ENCODE measurements around the gene FRY. TPM values are rescaled to one million over a fixed set of nuclear protein-coding genes. Genes with fewer than 3 reads are reported as not detected.

Gene FRY
- total RNA-seq, 1 experiment from 2014 or later = 1.3 TPM

DNA sequence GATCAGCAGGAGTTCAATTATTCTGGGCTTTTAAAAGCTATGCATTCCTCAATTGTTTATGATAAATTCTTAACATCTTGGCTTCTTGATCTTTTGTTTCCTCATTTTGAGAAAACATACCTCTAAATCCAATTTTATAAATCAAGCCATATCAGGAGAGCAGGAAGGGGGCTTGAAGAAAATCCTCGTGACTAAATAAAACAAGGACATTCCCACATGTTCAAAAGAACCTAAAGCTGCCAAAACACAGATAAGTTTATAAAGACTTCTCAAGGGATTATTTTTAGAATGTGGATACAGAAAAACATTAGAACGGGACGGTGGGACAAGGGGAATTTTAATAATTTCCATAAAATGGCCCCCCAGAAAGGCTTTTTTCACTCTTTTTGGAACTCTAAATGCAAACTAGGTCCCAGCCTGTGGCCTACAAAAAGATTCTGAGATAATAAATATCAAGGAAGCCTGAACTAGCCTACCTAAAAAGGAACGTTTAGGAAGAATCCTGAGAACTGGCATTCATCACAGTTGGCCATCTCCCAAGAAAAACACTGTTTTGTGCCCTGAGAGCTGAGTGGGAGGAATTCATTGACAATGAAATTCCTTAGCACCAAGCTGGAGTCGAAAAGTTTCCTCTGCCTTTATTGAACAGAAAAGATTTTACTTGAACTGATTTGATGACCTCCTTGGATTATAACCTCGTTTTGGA lies 253.5 kb downstream of the FRY start:
- ATAC-seq (peak; percentile 33; the same call in 1 of the 2 replicates), DNase-seq (peak; percentile 82)
- Histone ChIP-seq H3K4me2 (ENCODE audit: low read length) (peak overlapping the region; percentile 64), H3K36me3 (ENCODE audit: low read depth, low read length) (no peaks in the 10 kb centered on the region), H3K9me2 (replicated peaks; ENCODE audit: low read length) (no peaks in the 10 kb centered on the region), H3K79me2 (ENCODE audit: low read length) (no peaks in the 10 kb centered on the region), H3K27me3 (ENCODE audit: low read length) (no peaks in the 10 kb centered on the region), H2AFZ (ENCODE audit: low read length) (peak overlapping the region; percentile 69; the same call in 1 of the 2 replicates), H3F3A (ENCODE audit: low read length, unreplicated experiment) (no peaks in the 10 kb centered on the region), H3K9ac (ENCODE audit: low read length) (no peak overlapping the region), H3K4me3 (ENCODE audit: low read length) (peak overlapping the region; percentile 16; the same call in 1 of the 2 replicates), H4K20me1 (ENCODE audit: low read length) (no peaks in the 10 kb centered on the region), H3K27ac (ENCODE audit: low read length) (no peak overlapping the region), H3K4me1 (ENCODE audit: insufficient read depth, low read length) (peaks cover 12% of the 10 kb centered on the region; the same call in 1 of the 2 replicates), H3K9me3 (ENCODE audit: low read length) (no peaks in the 10 kb centered on the region)
- ChIA-PET POLR2A (ENCODE audit: unreplicated experiment) (no interaction called here), CTCF (no interaction called here)
- intact Hi-C loops (cut with micrococcal nuclease) = no loop called here
- TF ChIP-seq, protein P1, sequence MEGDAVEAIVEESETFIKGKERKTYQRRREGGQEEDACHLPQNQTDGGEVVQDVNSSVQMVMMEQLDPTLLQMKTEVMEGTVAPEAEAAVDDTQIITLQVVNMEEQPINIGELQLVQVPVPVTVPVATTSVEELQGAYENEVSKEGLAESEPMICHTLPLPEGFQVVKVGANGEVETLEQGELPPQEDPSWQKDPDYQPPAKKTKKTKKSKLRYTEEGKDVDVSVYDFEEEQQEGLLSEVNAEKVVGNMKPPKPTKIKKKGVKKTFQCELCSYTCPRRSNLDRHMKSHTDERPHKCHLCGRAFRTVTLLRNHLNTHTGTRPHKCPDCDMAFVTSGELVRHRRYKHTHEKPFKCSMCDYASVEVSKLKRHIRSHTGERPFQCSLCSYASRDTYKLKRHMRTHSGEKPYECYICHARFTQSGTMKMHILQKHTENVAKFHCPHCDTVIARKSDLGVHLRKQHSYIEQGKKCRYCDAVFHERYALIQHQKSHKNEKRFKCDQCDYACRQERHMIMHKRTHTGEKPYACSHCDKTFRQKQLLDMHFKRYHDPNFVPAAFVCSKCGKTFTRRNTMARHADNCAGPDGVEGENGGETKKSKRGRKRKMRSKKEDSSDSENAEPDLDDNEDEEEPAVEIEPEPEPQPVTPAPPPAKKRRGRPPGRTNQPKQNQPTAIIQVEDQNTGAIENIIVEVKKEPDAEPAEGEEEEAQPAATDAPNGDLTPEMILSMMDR (conservative IDR thresholded peaks at IDR 0.05; ENCODE audit: low read depth, low read length) = no peak
- TF ChIP-seq EZH2phosphoT487 (IDR thresholded peaks at IDR 0.05; ENCODE audit: borderline replicate concordance, low read length) (no peak), EZH2 (IDR thresholded peaks at IDR 0.05; ENCODE audit: low read length, unreplicated experiment) (no peak)
- BruUV-seq (replicated peaks) = no TSS peak

DNA sequence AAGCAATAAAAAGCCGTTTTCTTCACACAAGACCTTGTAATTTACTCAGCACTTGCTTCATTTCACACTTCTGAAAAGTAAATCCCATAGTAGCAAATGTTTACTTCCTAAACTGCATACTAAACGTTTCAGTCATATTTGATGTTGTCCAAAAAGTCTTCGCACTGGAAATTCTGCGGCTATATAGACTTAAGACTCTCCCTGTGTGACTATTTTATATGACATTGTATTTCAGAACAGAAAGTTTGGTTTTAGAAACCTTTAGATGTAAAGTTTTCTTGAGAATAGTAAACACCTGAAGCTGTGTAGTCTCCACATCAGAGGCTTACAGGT lies 254.0 kb downstream of the FRY start:
- Histone ChIP-seq H3K36me3 (ENCODE audit: low read depth, low read length) (no peaks in the 10 kb centered on the region), H3K9me2 (replicated peaks; ENCODE audit: low read length) (no peaks in the 10 kb centered on the region), H3K79me2 (ENCODE audit: low read length) (no peaks in the 10 kb centered on the region), H4K20me1 (ENCODE audit: low read length) (no peaks in the 10 kb centered on the region), H3K9ac (ENCODE audit: low read length) (no peak overlapping the region), H3K4me3 (ENCODE audit: low read length) (peak overlapping the region; percentile 16; the same call in 1 of the 2 replicates), H3F3A (ENCODE audit: low read length, unreplicated experiment) (no peaks in the 10 kb centered on the region), H2AFZ (ENCODE audit: low read length) (peak overlapping the region; percentile 69; the same call in 1 of the 2 replicates), H3K4me2 (ENCODE audit: low read length) (peak overlapping the region; percentile 64), H3K4me1 (ENCODE audit: insufficient read depth, low read length) (peaks cover 12% of the 10 kb centered on the region; the same call in 1 of the 2 replicates), H3K9me3 (ENCODE audit: low read length) (no peaks in the 10 kb centered on the region), H3K27me3 (ENCODE audit: low read length) (no peaks in the 10 kb centered on the region), H3K27ac (ENCODE audit: low read length) (no peak overlapping the region)
- BruUV-seq (replicated peaks) = no TSS peak
- CTCF ChIA-PET = no interaction called here
- intact Hi-C loops (cut with micrococcal nuclease) = no loop called here
- POLR2A ChIA-PET (ENCODE audit: unreplicated experiment) = no interaction called here
- TF ChIP-seq EZH2 (IDR thresholded peaks at IDR 0.05; ENCODE audit: low read length, unreplicated experiment) = no peak
- TF ChIP-seq, protein P1 (conservative IDR thresholded peaks at IDR 0.05; ENCODE audit: low read depth, low read length) = no peak
- TF ChIP-seq EZH2phosphoT487 (IDR thresholded peaks at IDR 0.05; ENCODE audit: borderline replicate concordance, low read length) = no peak
- ATAC-seq (no peak), DNase-seq (peak; percentile 9)

DNA sequence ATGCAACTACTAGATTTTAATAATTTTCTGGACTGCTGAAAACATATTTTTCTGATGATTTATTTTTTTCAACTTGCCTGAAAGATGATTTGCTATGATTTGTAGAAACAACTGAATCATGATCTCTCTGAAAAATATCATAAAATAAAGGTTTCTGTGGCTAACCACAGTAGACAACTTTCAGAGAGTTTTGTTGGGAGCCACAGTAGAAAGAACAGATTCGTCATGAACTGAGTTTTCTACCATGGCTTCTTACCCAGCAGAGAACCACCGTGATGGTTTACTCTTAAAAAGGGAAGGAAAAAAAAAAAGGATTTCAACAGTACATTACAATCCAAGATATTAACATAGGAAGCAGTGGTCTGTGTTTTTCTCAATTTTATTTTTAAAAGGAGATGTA lies 265.6 kb downstream of the FRY start:
- H2AFZ ChIP-seq (ENCODE audit: low read length) = no peak overlapping the region
- H3K4me1 ChIP-seq (ENCODE audit: insufficient read depth, low read length) = no peaks in the 10 kb centered on the region
- H3K4me2 ChIP-seq (ENCODE audit: low read length) = no peak overlapping the region
- H3K9me3 ChIP-seq (ENCODE audit: low read length) = no peaks in the 10 kb centered on the region
- TF ChIP-seq EZH2phosphoT487 (IDR thresholded peaks at IDR 0.05; ENCODE audit: borderline replicate concordance, low read length) (no peak), EZH2 (IDR thresholded peaks at IDR 0.05; ENCODE audit: low read length, unreplicated experiment) (no peak)
- TF ChIP-seq, protein P1 (conservative IDR thresholded peaks at IDR 0.05; ENCODE audit: low read depth, low read length) = no peak
- H3K4me3 ChIP-seq (ENCODE audit: low read length) = no peak overlapping the region
- ATAC-seq (no peak), DNase-seq (no peak)
- no peaks in the 10 kb centered on the region for H3K36me3 ChIP-seq (ENCODE audit: low read depth, low read length)
- peaks cover 50% of the 10 kb centered on the region for H3K27me3 ChIP-seq (ENCODE audit: low read length)
- ChIA-PET POLR2A (ENCODE audit: unreplicated experiment) (no interaction called here), CTCF (no interaction called here)
- H3K27ac ChIP-seq (ENCODE audit: low read length) = no peak overlapping the region
- no peaks in the 10 kb centered on the region for H3F3A ChIP-seq (ENCODE audit: low read length, unreplicated experiment)
- no peaks in the 10 kb centered on the region for H4K20me1 ChIP-seq (ENCODE audit: low read length)
- no peaks in the 10 kb centered on the region for H3K9me2 ChIP-seq (replicated peaks; ENCODE audit: low read length)
- intact Hi-C loops (cut with micrococcal nuclease) = no loop called here
- H3K9ac ChIP-seq (ENCODE audit: low read length) = no peak overlapping the region
- no TSS peak for BruUV-seq (replicated peaks)
- H3K79me2 ChIP-seq (ENCODE audit: low read length) = no peaks in the 10 kb centered on the region

Data from PC-3 (cell line).